DOHH2 (cell line): ENCODE measurements around the gene PNPLA8.

ENCODE experiments used
- H3F3A ChIP-seq: fragments of 200-600 bp; sonication (generic), shearing (Covaris generic); 2 replicates; pipeline ENCODE4 v1.6.0; 2016; ENCODE audit warnings: antibody characterized with exemption, mild to moderate bottlenecking; ENCODE audit not compliant: control insufficient read depth, insufficient read depth
- H3K27ac ChIP-seq: fragments of 200-600 bp; sonication (generic); 2 replicates; pipeline ENCODE4 v1.5.1; 2014; ENCODE audit warnings: low read depth, mild to moderate bottlenecking, low read length, moderate library complexity
- H3K27me3 ChIP-seq: fragments of 200-600 bp; sonication (generic); 2 replicates; pipeline ENCODE4 v1.6.1; 2014; ENCODE audit warnings: mild to moderate bottlenecking, low read length, mixed read lengths; ENCODE audit not compliant: control insufficient read depth
- H3K36me3 ChIP-seq: fragments of 200-600 bp; sonication (generic); 2 replicates; pipeline ENCODE4 v1.6.1; 2014; ENCODE audit warnings: mild to moderate bottlenecking, low read length, moderate library complexity, mixed read lengths; ENCODE audit not compliant: control insufficient read depth
- H3K4me1 ChIP-seq: fragments of 200-600 bp; sonication (generic); 2 replicates; pipeline ENCODE4 v1.6.1; 2014; ENCODE audit warnings: mild to moderate bottlenecking, low read length, mixed read lengths; ENCODE audit not compliant: control insufficient read depth
- H3K4me2 ChIP-seq: fragments of 200-600 bp; sonication (generic); 2 replicates; pipeline ENCODE4 v1.6.0; 2014; ENCODE audit warnings: mild to moderate bottlenecking, low read length, moderate library complexity
- H3K4me3 ChIP-seq: fragments of 200-600 bp; sonication (generic); 2 replicates; pipeline ENCODE4 v1.5.1; 2014; ENCODE audit warnings: mild to moderate bottlenecking, low read length, mixed read lengths
- H3K79me2 ChIP-seq: fragments of 200-600 bp; sonication (generic); 2 replicates; pipeline ENCODE4 v1.6.1; 2014; ENCODE audit warnings: mild to moderate bottlenecking, low read length, mixed read lengths; ENCODE audit not compliant: control insufficient read depth
- H3K9me2 ChIP-seq: fragments of 200-600 bp; sonication (generic); replicated peaks from 2 replicates; pipeline ENCODE4 v1.6.1; 2014; ENCODE audit warnings: mild to moderate bottlenecking, low read length, mixed read lengths; ENCODE audit not compliant: control insufficient read depth
- H3K9me3 ChIP-seq: fragments of 200-600 bp; sonication (generic); 2 replicates; pipeline ENCODE4 v1.6.1; 2014; ENCODE audit warnings: antibody characterized with exemption, low read length, mixed read lengths; ENCODE audit not compliant: control insufficient read depth, insufficient read depth
- H4K20me1 ChIP-seq: fragments of 200-600 bp; sonication (generic); 2 replicates; pipeline ENCODE4 v1.6.0; 2014; ENCODE audit warnings: low read depth, mild to moderate bottlenecking, antibody characterized with exemption, low read length, moderate library complexity; ENCODE audit not compliant: control insufficient read depth, insufficient read depth
- CTCF ChIP-seq: fragments of 200-600 bp; sonication (generic); IDR thresholded peaks from one replicate; pipeline ENCODE4 v1.5.1; 2014; ENCODE audit warnings: antibody characterized with exemption, mild to moderate bottlenecking, low read depth, low read length; ENCODE audit not compliant: poor library complexity, severe bottlenecking
- EZH2phosphoT487 ChIP-seq: fragments of 200-600 bp; sonication (generic); IDR thresholded peaks from 2 replicates; pipeline ENCODE4 v1.6.1; 2017; ENCODE audit warnings: borderline replicate concordance, mild to moderate bottlenecking, antibody characterized with exemption, low read length, moderate library complexity, mixed read lengths

Gene PNPLA8

DNA sequence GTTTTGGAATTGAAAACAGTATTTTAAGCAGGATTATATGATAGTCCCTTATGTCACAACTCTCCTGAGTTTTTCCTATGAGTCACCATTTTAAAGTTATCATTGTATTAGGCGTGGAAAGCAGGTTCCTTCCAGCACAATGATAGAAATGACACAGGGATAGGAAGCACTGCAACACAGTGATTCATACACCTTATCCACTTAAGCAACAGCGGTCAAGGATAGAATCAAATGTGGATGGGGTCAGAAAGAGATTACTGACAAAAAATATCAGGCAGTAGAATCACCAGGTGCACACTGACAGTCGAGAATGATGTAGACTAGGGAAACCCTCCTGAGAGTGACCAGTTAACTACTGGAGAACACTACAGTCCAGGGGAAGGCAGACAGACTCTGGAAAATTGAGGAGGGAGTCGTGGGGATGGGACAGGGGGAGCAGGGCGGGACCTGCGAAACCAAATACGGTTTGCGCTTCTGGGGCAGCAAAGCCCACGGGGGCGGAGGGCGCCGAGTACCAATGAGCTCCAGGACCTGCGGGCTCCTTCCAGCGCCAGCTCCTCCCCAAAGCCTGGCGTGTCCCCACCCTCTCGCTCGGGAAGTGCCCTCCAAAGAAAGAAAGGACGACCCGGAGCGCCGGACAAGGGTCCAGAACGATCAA lies 479 bp downstream of the PNPLA8 start:
- Histone ChIP-seq H3K79me2 (peaks cover 47% of the 10 kb centered on the region), H3K4me2 (peak overlapping the region; percentile 69), H4K20me1 (no peaks in the 10 kb centered on the region), H3K27me3 (no peaks in the 10 kb centered on the region), H3K4me3 (peak overlapping the region; percentile 87), H3F3A (no peaks in the 10 kb centered on the region), H3K4me1 (peaks cover 37% of the 10 kb centered on the region), H3K27ac (peak overlapping the region; percentile 61), H3K36me3 (no peaks in the 10 kb centered on the region), H3K9me2 (no peaks in the 10 kb centered on the region), H3K9me3 (no peaks in the 10 kb centered on the region)
- no peak for TF ChIP-seq EZH2phosphoT487
- TF ChIP-seq CTCF: no peak

GRCh38 chr7:108522780-108523179 lies 3.2 kb downstream of the PNPLA8 start:
- Histone ChIP-seq H3K4me2 (peak overlapping the region; percentile 13; the same call in 1 of the 2 replicates), H3K27ac (no peak overlapping the region), H4K20me1 (no peaks in the 10 kb centered on the region), H3K9me2 (no peaks in the 10 kb centered on the region), H3K27me3 (no peaks in the 10 kb centered on the region), H3K79me2 (peaks cover 61% of the 10 kb centered on the region), H3K36me3 (peaks cover 12% of the 10 kb centered on the region), H3K4me3 (no peak overlapping the region), H3K9me3 (no peaks in the 10 kb centered on the region), H3F3A (no peaks in the 10 kb centered on the region), H3K4me1 (peaks cover 37% of the 10 kb centered on the region)
- TF ChIP-seq EZH2phosphoT487 (no peak), CTCF (no peak)

DNA sequence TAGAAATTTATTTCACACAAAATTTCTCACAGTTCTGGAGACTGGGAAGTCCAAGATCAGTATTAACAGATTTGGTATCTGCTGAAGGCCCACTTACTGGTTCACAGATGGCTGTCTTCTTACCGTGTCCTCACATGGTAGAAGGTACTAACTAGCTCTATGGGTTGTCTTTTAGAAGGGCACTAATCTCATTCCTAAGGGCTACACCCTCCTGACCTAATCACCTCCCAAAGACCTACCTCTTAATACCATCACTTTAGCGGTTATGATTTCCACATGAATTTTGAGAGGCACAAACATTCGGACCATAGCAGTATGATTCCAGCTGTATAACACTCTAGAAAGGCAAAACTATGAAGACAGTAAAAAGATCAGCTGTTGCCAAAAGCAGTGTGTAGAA lies 8.0 kb downstream of the PNPLA8 start:
- peaks cover 51% of the 10 kb centered on the region for H3K79me2 ChIP-seq
- no peak overlapping the region for H3K27ac ChIP-seq
- no peak overlapping the region for H3K4me3 ChIP-seq
- H3K9me3 ChIP-seq: no peaks in the 10 kb centered on the region
- no peaks in the 10 kb centered on the region for H3K9me2 ChIP-seq
- H3K27me3 ChIP-seq: no peaks in the 10 kb centered on the region
- H3K36me3 ChIP-seq: peaks cover 47% of the 10 kb centered on the region
- peaks cover 37% of the 10 kb centered on the region for H3K4me1 ChIP-seq
- H4K20me1 ChIP-seq: no peaks in the 10 kb centered on the region
- H3K4me2 ChIP-seq: no peak overlapping the region
- H3F3A ChIP-seq: no peaks in the 10 kb centered on the region
- TF ChIP-seq CTCF (no peak), EZH2phosphoT487 (no peak)
